H9 (cell line): ENCODE results near the gene FARP1. TPM values are rescaled to one million over a fixed set of nuclear protein-coding genes. Genes with fewer than 3 reads are reported as not detected.

Source experiments
- DNase-seq: peaks from one replicate; pipeline ENCODE4 v3.0.0-alpha.2; 2017
- H2AFZ ChIP-seq: one replicate; pipeline ENCODE4 v1.6.1; 2013; ENCODE audit warnings: mild to moderate bottlenecking, low read length, control low read depth, moderate library complexity
- H2AK5ac ChIP-seq: 2 replicates; pipeline ENCODE4 v1.6.1; 2013; ENCODE audit warnings: low read length, control low read depth, mixed read lengths; ENCODE audit not compliant: insufficient read length
- H2BK120ac ChIP-seq: one replicate; pipeline ENCODE4 v1.6.1; 2013; ENCODE audit warnings: low read depth, mild to moderate bottlenecking, low read length, control low read depth, inconsistent platforms; ENCODE audit not compliant: poor library complexity, severe bottlenecking
- H2BK12ac ChIP-seq: 2 replicates; pipeline ENCODE4 v1.6.1; 2013; ENCODE audit warnings: low read length, control low read depth, mixed read lengths, low read depth; ENCODE audit not compliant: insufficient read length
- H2BK15ac ChIP-seq: 2 replicates; pipeline ENCODE4 v1.6.1; 2013; ENCODE audit warnings: low read depth, low read length, control low read depth
- H2BK20ac ChIP-seq: one replicate; pipeline ENCODE4 v1.6.1; 2013; ENCODE audit warnings: low read depth, mild to moderate bottlenecking, low read length, control low read depth, inconsistent platforms; ENCODE audit not compliant: poor library complexity, severe bottlenecking
- H2BK5ac ChIP-seq: 2 replicates; pipeline ENCODE4 v1.6.1; 2013; ENCODE audit warnings: low read length, control low read depth, mixed read lengths; ENCODE audit not compliant: insufficient read length
- H3K14ac ChIP-seq: 2 replicates; pipeline ENCODE4 v1.6.1; 2013; ENCODE audit warnings: low read length, control low read depth; ENCODE audit not compliant: insufficient read depth
- H3K18ac ChIP-seq: 2 replicates; pipeline ENCODE4 v1.6.1; 2013; ENCODE audit warnings: low read depth, mild to moderate bottlenecking, mixed read lengths, low read length, control low read depth; ENCODE audit not compliant: insufficient read length
- H3K23ac ChIP-seq: 2 replicates; pipeline ENCODE4 v1.6.1; 2013; ENCODE audit warnings: low read length, control low read depth, mixed read lengths, low read depth; ENCODE audit not compliant: insufficient read length
- H3K23me2 ChIP-seq: 2 replicates; pipeline ENCODE4 v1.6.1; 2013; ENCODE audit warnings: low read depth, mild to moderate bottlenecking, mixed read lengths, low read length, control low read depth; ENCODE audit not compliant: insufficient read length, poor library complexity, severe bottlenecking
- H3K27ac ChIP-seq: 2 replicates; pipeline ENCODE4 v1.5.1; 2013; ENCODE audit warnings: low read length, control low read depth, mixed read lengths, low read depth; ENCODE audit not compliant: insufficient read length
- H3K27me3 ChIP-seq: 2 replicates; pipeline ENCODE4 v1.6.1; 2013; ENCODE audit warnings: low read length, control low read depth, inconsistent platforms; ENCODE audit not compliant: insufficient read depth
- H3K4ac ChIP-seq: 2 replicates; pipeline ENCODE4 v1.6.1; 2013; ENCODE audit warnings: low read depth, mild to moderate bottlenecking, control low read depth, inconsistent platforms, low read length, moderate library complexity
- H3K4me1 ChIP-seq: 2 replicates; pipeline ENCODE4 v1.6.1; 2013; ENCODE audit warnings: low read length, control low read depth, inconsistent platforms; ENCODE audit not compliant: insufficient read depth
- H3K4me2 ChIP-seq: 2 replicates; pipeline ENCODE4 v1.6.1; 2013; ENCODE audit warnings: low read length, control low read depth, mixed read lengths; ENCODE audit not compliant: insufficient read length, insufficient read depth
- H3K56ac ChIP-seq: 2 replicates; pipeline ENCODE4 v1.6.1; 2013; ENCODE audit warnings: low read depth, mild to moderate bottlenecking, mixed read lengths, low read length, control low read depth; ENCODE audit not compliant: insufficient read length
- H3K79me1 ChIP-seq: 2 replicates; pipeline ENCODE4 v1.6.1; 2013; ENCODE audit warnings: low read depth, mild to moderate bottlenecking, moderate library complexity, low read length, control low read depth, inconsistent platforms; ENCODE audit not compliant: insufficient read depth, poor library complexity, severe bottlenecking
- H3K79me2 ChIP-seq: 2 replicates; pipeline ENCODE4 v1.6.1; 2013; ENCODE audit warnings: low read length, control low read depth, inconsistent platforms; ENCODE audit not compliant: insufficient read depth
- H3K9ac ChIP-seq: 2 replicates; pipeline ENCODE4 v1.6.1; 2013; ENCODE audit warnings: low read length, control low read depth, mixed read lengths; ENCODE audit not compliant: insufficient read length; ENCODE audit errors: extremely low read depth
- H3K9me3 ChIP-seq: one replicate; pipeline ENCODE4 v1.6.1; 2013; ENCODE audit warnings: low read depth, low read length, inconsistent platforms; ENCODE audit not compliant: control insufficient read depth
- H3T11ph ChIP-seq: one replicate; pipeline ENCODE4 v1.6.1; 2013; ENCODE audit warnings: mild to moderate bottlenecking, low read length, control low read depth, inconsistent platforms
- H4K20me1 ChIP-seq: one replicate; pipeline ENCODE4 v1.6.1; 2013; ENCODE audit not compliant: control insufficient read depth, insufficient read length, insufficient read depth
- H4K5ac ChIP-seq: 2 replicates; pipeline ENCODE4 v1.6.1; 2013; ENCODE audit warnings: low read depth, mild to moderate bottlenecking, mixed read lengths, low read length, control low read depth; ENCODE audit not compliant: insufficient read length
- H4K8ac ChIP-seq: replicated peaks from 2 replicates; pipeline ENCODE4 v1.6.1; 2013; ENCODE audit warnings: low read length, control low read depth, mixed read lengths, low read depth; ENCODE audit not compliant: insufficient read length
- H4K91ac ChIP-seq: 2 replicates; pipeline ENCODE4 v1.6.1; 2013; ENCODE audit warnings: low read depth, mild to moderate bottlenecking, moderate library complexity, mixed read lengths, low read length, control low read depth; ENCODE audit not compliant: insufficient read length
- H3K27ac Mint-ChIP-seq, 3 experiments: 2 replicates in 2 of 3; 3 replicates in 1 of 3; pipeline ENCODE4 v1.8.0; 2020 to 2021; ENCODE audit warnings: mixed read lengths in 3 of 3, mild to moderate bottlenecking in 1 of 3, moderate library complexity in 1 of 3
- H3K27me3 Mint-ChIP-seq: 2 replicates; pipeline ENCODE4 v1.8.0; 2021; ENCODE audit warnings: low read depth, mild to moderate bottlenecking, moderate library complexity, mixed read lengths
- H3K36me3 Mint-ChIP-seq, 3 experiments: 2 replicates in 2 of 3; 3 replicates in 1 of 3; pipeline ENCODE4 v1.8.0; 2020 to 2021; ENCODE audit warnings: low read depth in 3 of 3, mixed read lengths in 3 of 3; ENCODE audit not compliant: insufficient read depth in 1 of 3
- H3K4me1 Mint-ChIP-seq, 2 experiments: 2 replicates each; pipeline ENCODE4 v1.8.0; 2020; ENCODE audit warnings: mixed read lengths in 2 of 2
- H3K4me3 Mint-ChIP-seq, 2 experiments: 2 replicates in 1 of 2; 3 replicates in 1 of 2; pipeline ENCODE4 v1.8.0; 2020 to 2021; ENCODE audit warnings: mild to moderate bottlenecking in 2 of 2, mixed read lengths in 2 of 2, moderate library complexity in 1 of 2
- H3K9me3 Mint-ChIP-seq, 2 experiments: 2 replicates in 1 of 2; 3 replicates in 1 of 2; pipeline ENCODE4 v1.8.0; 2020; ENCODE audit warnings: mild to moderate bottlenecking in 2 of 2, mixed read lengths in 2 of 2, moderate library complexity in 1 of 2
- WGBS: extraction: QIAGEN DNeasy Blood & Tissue Kit; methylation state at CpG from one replicate; pipeline ENCODE4 v1.1.7; 2013; ENCODE audit warnings: missing lambda C conversion rate, low lambda C conversion rate, mixed read lengths; ENCODE audit not compliant: insufficient read length; ENCODE audit errors: extremely low coverage; 5-methylcytosine and 5-hydroxymethylcytosine counted together
- total RNA-seq: library from RNA; stranded (reverse); gene quantifications from 2 replicates; pipeline ENCODE4 v1.2.1, GENCODE V29; 2021
- TF ChIP-seq, protein P1 (sequence below): fragments of 200-600 bp; sonication (generic); conservative IDR thresholded peaks from 3 replicates; pipeline ENCODE4 v1.8.0; 2021; ENCODE audit warnings: antibody characterized with exemption, mild to moderate bottlenecking

The FARP1 gene
- total RNA-seq, 1 experiment from 2014 or later, result 95.9 TPM

DNA sequence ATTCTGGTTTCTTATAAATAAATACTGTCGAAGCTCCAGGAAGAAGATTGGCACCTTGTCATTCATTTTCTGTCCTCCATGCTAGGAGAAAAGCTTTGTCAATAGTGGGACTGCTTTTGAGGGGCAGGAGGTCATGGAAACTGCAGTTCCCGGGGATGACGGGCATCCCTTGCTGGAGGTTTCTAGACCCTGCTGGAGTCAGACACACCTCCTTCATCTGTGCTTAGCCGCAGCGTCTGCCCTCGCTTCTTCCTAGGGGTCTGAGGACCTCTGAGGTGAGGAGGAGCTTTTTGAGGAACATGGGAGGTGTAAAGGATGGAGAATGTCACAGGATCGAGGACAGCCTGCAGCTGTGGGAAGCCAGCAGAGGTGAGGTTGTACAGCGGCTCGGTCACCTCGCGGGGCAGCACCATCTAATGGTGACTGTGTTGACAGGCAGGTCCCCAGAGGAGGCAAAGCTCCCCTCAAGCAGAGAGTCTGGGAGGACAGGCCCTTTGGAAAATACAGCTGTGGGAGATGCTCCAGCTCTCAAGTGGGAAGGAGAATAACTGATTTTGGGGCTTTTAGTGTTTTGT lies 206.9 kb downstream of the FARP1 start:
- no peak overlapping the region for H2BK120ac ChIP-seq
- H3K79me2 ChIP-seq, result no peaks in the 10 kb centered on the region
- H3K23ac ChIP-seq, result no peak overlapping the region
- no peak overlapping the region for H2BK12ac ChIP-seq
- no peak overlapping the region for H2AFZ ChIP-seq
- H3K4me2 ChIP-seq, result no peak overlapping the region
- H2BK15ac ChIP-seq, result no peak overlapping the region
- H3K4me1 Mint-ChIP-seq, result peaks cover 14 to 20% of the 10 kb centered on the region in 2 experiments
- H3K9ac ChIP-seq, result no peak overlapping the region
- H3K4me3 Mint-ChIP-seq, result no peak overlapping the region
- H3K23me2 ChIP-seq, result no peaks in the 10 kb centered on the region
- no peaks in the 10 kb centered on the region for H3K27me3 Mint-ChIP-seq
- H3K4me1 ChIP-seq, result no peaks in the 10 kb centered on the region
- no peak overlapping the region for H3K14ac ChIP-seq
- peak overlapping the region in 2 of 3 experiments; percentile 16 to 39; a peak in 3 of 7 replicates for H3K27ac Mint-ChIP-seq
- H4K5ac ChIP-seq, result no peak overlapping the region
- no peaks in the 10 kb centered on the region for H3K27me3 ChIP-seq
- no peak overlapping the region for H2BK20ac ChIP-seq
- no peaks in the 10 kb centered on the region for H4K20me1 ChIP-seq
- no peaks in the 10 kb centered on the region; a peak in 2 of 7 replicates for H3K36me3 Mint-ChIP-seq
- TF ChIP-seq, protein P1, sequence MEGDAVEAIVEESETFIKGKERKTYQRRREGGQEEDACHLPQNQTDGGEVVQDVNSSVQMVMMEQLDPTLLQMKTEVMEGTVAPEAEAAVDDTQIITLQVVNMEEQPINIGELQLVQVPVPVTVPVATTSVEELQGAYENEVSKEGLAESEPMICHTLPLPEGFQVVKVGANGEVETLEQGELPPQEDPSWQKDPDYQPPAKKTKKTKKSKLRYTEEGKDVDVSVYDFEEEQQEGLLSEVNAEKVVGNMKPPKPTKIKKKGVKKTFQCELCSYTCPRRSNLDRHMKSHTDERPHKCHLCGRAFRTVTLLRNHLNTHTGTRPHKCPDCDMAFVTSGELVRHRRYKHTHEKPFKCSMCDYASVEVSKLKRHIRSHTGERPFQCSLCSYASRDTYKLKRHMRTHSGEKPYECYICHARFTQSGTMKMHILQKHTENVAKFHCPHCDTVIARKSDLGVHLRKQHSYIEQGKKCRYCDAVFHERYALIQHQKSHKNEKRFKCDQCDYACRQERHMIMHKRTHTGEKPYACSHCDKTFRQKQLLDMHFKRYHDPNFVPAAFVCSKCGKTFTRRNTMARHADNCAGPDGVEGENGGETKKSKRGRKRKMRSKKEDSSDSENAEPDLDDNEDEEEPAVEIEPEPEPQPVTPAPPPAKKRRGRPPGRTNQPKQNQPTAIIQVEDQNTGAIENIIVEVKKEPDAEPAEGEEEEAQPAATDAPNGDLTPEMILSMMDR, result peak; percentile 63
- no peaks in the 10 kb centered on the region for H3K79me1 ChIP-seq
- no peak overlapping the region for H4K8ac ChIP-seq
- H2BK5ac ChIP-seq, result no peak overlapping the region
- no peak overlapping the region for H3K56ac ChIP-seq
- H3K9me3 Mint-ChIP-seq, result no peaks in the 10 kb centered on the region
- no peak overlapping the region for H3K4ac ChIP-seq
- no peak overlapping the region for H4K91ac ChIP-seq
- no CpG with 5 or more reads among the region's 11 CpGs for WGBS
- H3K27ac ChIP-seq, result no peak overlapping the region
- no peaks in the 10 kb centered on the region for H3K9me3 ChIP-seq
- no peak overlapping the region for H3T11ph ChIP-seq
- no peak overlapping the region for H3K18ac ChIP-seq
- peak; percentile 80 for DNase-seq
- H2AK5ac ChIP-seq, result no peak overlapping the region
